Type B pancreatic cell (in vitro differentiated cells): ENCODE data around the gene ABCA7. TPM values are rescaled to one million over a fixed set of nuclear protein-coding genes. Genes with fewer than 3 reads are reported as not detected.

Experiments
- DNase-seq: peaks from one replicate; pipeline ENCODE4 v3.0.0; 2021; ENCODE audit warnings: mixed read lengths; ENCODE audit not compliant: unreplicated experiment; ENCODE audit errors: extremely low spot score
- H3K27ac Mint-ChIP-seq: 2 replicates; pipeline ENCODE4 v1.8.0; 2021; ENCODE audit warnings: mild to moderate bottlenecking, mixed read lengths
- H3K27me3 Mint-ChIP-seq: 2 replicates; pipeline ENCODE4 v1.8.0; 2021; ENCODE audit warnings: mixed read lengths
- H3K36me3 Mint-ChIP-seq: 2 replicates; pipeline ENCODE4 v1.8.0; 2021; ENCODE audit warnings: mixed read lengths
- H3K4me1 Mint-ChIP-seq: one replicate; pipeline ENCODE4 v1.8.0; 2021; ENCODE audit warnings: mixed read lengths; ENCODE audit not compliant: unreplicated experiment
- H3K4me3 Mint-ChIP-seq: 2 replicates; pipeline ENCODE4 v1.8.0; 2021; ENCODE audit warnings: mild to moderate bottlenecking, mixed read lengths
- H3K9me3 Mint-ChIP-seq: 2 replicates; pipeline ENCODE4 v1.8.0; 2021; ENCODE audit warnings: mixed read lengths
- total RNA-seq: library from RNA; stranded (reverse); gene quantifications from 2 replicates; pipeline ENCODE4 v1.2.1, GENCODE V29; 2021; ENCODE audit warnings: low replicate concordance
- TF ChIP-seq, protein P1 (sequence below): fragments of 200-600 bp; sonication (generic); conservative IDR thresholded peaks from 2 replicates; pipeline ENCODE4 v1.5.0; 2021; ENCODE audit warnings: antibody characterized with exemption, mild to moderate bottlenecking

ABCA7 gene
- total RNA-seq, 1 donor from 2014 or later: 26.1 TPM

DNA sequence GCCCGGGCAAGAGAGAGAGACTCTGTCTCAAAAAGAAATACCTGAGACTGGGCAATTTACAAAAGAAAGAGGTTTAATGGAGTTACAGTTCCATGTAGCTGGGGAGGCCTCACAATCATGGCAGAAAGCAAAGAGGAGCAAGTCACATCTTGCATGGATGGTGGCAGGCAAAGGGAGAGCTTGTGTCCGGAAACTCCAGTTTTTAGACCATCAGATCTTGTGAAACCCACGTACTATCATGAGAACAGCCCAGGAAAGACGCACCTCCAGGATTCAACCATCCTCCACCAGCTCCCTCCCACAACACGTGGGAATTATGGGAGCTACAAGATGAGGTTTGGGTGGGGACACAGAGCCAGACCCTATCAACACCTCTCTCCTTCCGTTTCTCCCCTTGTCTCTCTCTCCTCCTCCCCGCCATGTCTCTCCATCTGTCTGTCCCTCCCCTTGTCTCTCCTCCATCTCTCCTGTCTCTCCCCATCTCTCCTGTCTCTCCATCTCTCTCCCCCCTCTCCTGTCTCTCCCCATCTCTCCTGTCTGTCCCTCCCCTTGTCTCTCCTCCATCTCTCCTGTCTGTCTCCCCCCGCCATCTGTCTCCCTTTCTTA lies 45.2 kb downstream of the ABCA7 start:
- DNase-seq: no peak
- Mint-ChIP-seq H3K9me3 (no peaks in the 10 kb centered on the region), H3K36me3 (no peaks in the 10 kb centered on the region), H3K27me3 (no peaks in the 10 kb centered on the region), H3K27ac (peak overlapping the region; percentile 37), H3K4me1 (no peaks in the 10 kb centered on the region), H3K4me3 (no peak overlapping the region)
- TF ChIP-seq, protein P1, sequence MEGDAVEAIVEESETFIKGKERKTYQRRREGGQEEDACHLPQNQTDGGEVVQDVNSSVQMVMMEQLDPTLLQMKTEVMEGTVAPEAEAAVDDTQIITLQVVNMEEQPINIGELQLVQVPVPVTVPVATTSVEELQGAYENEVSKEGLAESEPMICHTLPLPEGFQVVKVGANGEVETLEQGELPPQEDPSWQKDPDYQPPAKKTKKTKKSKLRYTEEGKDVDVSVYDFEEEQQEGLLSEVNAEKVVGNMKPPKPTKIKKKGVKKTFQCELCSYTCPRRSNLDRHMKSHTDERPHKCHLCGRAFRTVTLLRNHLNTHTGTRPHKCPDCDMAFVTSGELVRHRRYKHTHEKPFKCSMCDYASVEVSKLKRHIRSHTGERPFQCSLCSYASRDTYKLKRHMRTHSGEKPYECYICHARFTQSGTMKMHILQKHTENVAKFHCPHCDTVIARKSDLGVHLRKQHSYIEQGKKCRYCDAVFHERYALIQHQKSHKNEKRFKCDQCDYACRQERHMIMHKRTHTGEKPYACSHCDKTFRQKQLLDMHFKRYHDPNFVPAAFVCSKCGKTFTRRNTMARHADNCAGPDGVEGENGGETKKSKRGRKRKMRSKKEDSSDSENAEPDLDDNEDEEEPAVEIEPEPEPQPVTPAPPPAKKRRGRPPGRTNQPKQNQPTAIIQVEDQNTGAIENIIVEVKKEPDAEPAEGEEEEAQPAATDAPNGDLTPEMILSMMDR: no peak

DNA sequence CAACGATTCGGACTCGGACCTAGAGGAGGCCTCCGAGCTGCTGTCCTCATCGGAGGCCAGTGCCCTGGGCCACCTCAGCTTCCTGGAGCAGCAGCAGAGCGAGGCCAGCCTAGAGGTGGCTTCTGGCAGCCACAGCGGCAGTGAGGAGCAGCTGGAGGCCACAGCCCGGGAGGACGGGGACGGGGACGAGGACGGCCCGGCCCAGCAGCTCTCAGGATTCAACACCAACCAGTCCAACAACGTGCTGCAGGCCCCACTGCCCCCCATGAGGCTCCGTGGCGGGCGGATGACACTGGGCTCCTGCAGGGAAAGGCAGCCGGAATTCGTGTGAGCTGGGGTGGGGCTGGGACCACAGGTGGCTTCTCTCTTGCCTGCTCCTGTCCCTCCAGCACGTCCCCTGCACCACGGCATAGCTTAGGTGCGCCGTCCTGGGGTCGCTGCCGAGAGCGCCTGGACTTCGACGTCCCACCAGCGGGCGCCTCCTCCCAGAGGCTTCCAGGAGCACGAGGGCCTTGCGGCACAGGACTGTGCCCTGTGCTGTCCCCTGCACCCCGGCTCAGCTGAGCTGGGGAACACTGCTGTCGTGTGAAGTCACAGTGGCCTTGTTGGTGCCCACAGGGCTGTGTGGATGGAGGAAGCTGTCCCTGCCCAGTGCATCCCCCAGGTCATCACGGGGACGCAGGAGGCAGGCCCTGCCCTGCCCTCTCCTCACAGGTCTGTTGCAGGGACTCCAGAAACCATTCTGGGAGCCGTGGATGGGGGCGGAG lies 46.0 kb downstream of the ABCA7 start:
- Mint-ChIP-seq H3K4me1 (no peaks in the 10 kb centered on the region), H3K9me3 (no peaks in the 10 kb centered on the region), H3K27me3 (no peaks in the 10 kb centered on the region), H3K4me3 (no peak overlapping the region), H3K36me3 (no peaks in the 10 kb centered on the region), H3K27ac (no peak overlapping the region)
- no peak for DNase-seq
- TF ChIP-seq, protein P1: no peak

DNA sequence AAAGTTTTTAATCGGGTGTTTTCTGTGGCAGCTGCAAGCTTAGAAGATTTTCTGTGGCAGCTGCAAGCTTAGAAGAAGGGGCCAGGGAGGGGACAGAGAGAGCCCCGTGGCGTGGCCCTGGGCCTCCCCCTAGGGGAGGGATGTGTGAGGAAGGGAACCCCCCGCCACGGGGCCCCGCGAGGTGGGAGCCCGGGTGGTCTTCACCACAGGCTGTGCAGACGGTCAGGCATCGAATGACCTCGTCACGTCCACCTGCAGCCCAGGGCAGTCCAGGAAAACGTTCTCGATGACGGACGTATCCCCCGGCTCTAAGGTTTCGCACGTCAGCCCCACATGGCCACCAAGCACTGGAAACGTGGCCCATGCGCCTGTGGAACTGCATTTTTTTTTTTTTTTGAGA lies 46.7 kb downstream of the ABCA7 start:
- Mint-ChIP-seq H3K27me3 (no peaks in the 10 kb centered on the region), H3K27ac (no peak overlapping the region), H3K4me3 (no peak overlapping the region)

DNA sequence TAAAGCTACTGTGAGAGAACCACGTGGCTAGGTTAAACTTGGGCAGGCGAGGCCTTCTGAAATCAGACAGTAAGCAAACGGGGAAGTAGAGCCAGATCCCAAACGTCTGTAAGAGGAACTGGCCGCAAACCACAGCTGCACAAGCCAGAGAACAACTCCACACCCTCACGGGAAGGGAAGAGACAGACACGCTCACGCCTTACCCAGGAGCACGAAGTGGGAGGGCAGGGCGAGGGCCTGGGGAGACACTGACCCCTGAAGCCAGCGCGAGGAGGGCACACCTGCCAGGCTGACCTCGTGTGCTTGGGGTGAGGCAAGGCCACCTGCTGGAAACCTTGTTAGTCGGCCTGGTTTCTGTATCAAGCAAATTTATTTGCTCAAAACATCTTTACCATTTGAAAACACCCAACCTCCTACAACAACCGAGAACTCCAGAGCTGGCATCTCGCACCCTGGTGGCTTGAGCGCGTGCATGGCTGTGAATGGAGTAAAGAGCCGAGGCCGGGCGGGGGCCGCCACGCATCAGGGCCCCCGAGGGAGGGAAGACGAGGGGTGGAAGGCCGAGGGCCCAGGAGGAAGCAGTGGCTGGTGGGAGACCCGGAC lies 48.0 kb downstream of the ABCA7 start:
- no peaks in the 10 kb centered on the region for H3K36me3 Mint-ChIP-seq
- H3K27me3 Mint-ChIP-seq: no peaks in the 10 kb centered on the region
- H3K9me3 Mint-ChIP-seq: no peaks in the 10 kb centered on the region
- TF ChIP-seq, protein P1: no peak
- no peak overlapping the region for H3K4me3 Mint-ChIP-seq
- peak overlapping the region; percentile 43 for H3K27ac Mint-ChIP-seq
- H3K4me1 Mint-ChIP-seq: no peaks in the 10 kb centered on the region
- no peak for DNase-seq

More for the DNA sequence above, 46.7 kb downstream of the ABCA7 start:
- no peak for DNase-seq
- Mint-ChIP-seq H3K4me1 (no peaks in the 10 kb centered on the region), H3K9me3 (no peaks in the 10 kb centered on the region), H3K36me3 (no peaks in the 10 kb centered on the region)
- TF ChIP-seq, protein P1: no peak

DNA sequence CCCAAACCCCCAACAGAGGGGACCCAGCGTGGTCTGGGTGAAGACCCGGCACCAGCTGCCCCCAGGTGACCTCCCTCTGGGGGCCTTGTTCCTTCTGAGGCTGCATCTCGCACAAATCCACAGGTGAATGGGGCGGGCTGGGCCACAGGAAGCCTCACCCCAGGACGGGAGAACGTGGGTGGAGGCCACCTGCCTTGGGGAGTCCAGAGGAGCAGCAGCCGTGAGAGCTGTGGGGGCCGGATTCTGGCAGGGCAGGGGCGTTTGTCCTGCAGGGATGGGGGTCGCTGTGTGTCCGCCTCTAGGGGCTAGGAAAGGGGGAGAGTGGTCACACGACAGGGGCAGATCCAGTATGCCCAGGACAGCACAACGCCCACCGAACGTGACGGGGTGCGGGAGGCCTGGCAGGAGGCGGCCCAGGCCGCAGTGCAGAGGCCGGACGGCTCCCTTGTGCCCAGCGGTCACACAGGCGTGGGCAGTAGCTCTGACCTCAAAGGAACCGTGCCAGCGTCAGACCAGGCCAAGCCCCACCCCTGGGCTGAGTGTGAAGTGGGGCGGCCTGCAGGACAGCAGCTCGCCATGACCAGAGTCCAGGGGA lies 48.6 kb downstream of the ABCA7 start:
- H3K9me3 Mint-ChIP-seq: no peaks in the 10 kb centered on the region
- no peak overlapping the region for H3K27ac Mint-ChIP-seq
- no peak for DNase-seq
- H3K36me3 Mint-ChIP-seq: no peaks in the 10 kb centered on the region
- no peaks in the 10 kb centered on the region for H3K4me1 Mint-ChIP-seq
- TF ChIP-seq, protein P1: no peak
- H3K4me3 Mint-ChIP-seq: no peak overlapping the region
- H3K27me3 Mint-ChIP-seq: no peaks in the 10 kb centered on the region
